ENCODE results near the gene CCDC91.
"Not testable (repeated sequence)": the region's sequence is repeated elsewhere in the genome, so short reads cannot be mapped to it uniquely, and the experiment has no call there.

CCDC91 gene

GRCh38 chr12:28471762-28472161 lies 281.5 kb downstream of the CCDC91 start:
- DNase-seq, result not testable (repeated sequence)

GRCh38 chr12:28476206-28476605 lies 285.9 kb downstream of the CCDC91 start:
- not testable (repeated sequence) for DNase-seq

- not testable (repeated sequence) for DNase-seq
Observed at GRCh38 chr12:28479097-28479496, 288.8 kb downstream of the CCDC91 start.

GRCh38 chr12:28479683-28480082 lies 289.4 kb downstream of the CCDC91 start:
- DNase-seq, result no peak

- DNase-seq, result no peak
Observed at GRCh38 chr12:28484156-28484555, 293.9 kb downstream of the CCDC91 start.

GRCh38 chr12:28486521-28486920 lies 296.3 kb downstream of the CCDC91 start:
- no peak for DNase-seq

- DNase-seq, result no peak
Observed at GRCh38 chr12:28489246-28489645, 299.0 kb downstream of the CCDC91 start.

- DNase-seq, result no peak
Observed at GRCh38 chr12:28497889-28498411, 307.7 kb downstream of the CCDC91 start.

- DNase-seq, result no peak
Observed at GRCh38 chr12:28498850-28499249, 308.6 kb downstream of the CCDC91 start.

GRCh38 chr12:28500373-28501024 lies 310.2 kb downstream of the CCDC91 start:
- no peak for DNase-seq

GRCh38 chr12:28506271-28506670 lies 316.0 kb downstream of the CCDC91 start:
- DNase-seq, result no peak

GRCh38 chr12:28507033-28507432 lies 316.8 kb downstream of the CCDC91 start:
- DNase-seq, result no peak

GRCh38 chr12:28507867-28508266 lies 317.6 kb downstream of the CCDC91 start:
- DNase-seq, result no peak

- no peak for DNase-seq
Observed at GRCh38 chr12:28512406-28512805, 322.1 kb downstream of the CCDC91 start.

- DNase-seq, result no peak
Observed at GRCh38 chr12:28512876-28513275, 322.6 kb downstream of the CCDC91 start.

- no peak for DNase-seq
Observed at GRCh38 chr12:28513983-28514382, 323.7 kb downstream of the CCDC91 start.

- DNase-seq, result no peak
Observed at GRCh38 chr12:28517101-28517500, 326.8 kb downstream of the CCDC91 start.

GRCh38 chr12:28527631-28528249 lies 337.5 kb downstream of the CCDC91 start:
- no peak for DNase-seq

- DNase-seq, result no peak
Observed at GRCh38 chr12:28535216-28535615, 345.0 kb downstream of the CCDC91 start.

GRCh38 chr12:28536088-28536487 lies 345.8 kb downstream of the CCDC91 start:
- no peak for DNase-seq

- DNase-seq, result no peak
Observed at GRCh38 chr12:28537474-28537873, 347.2 kb downstream of the CCDC91 start.

- DNase-seq, result no peak
Observed at GRCh38 chr12:28539691-28540323, 349.6 kb downstream of the CCDC91 start.

GRCh38 chr12:28540324-28540714 lies 350.1 kb downstream of the CCDC91 start:
- DNase-seq, result no peak
